NT2/D1 (cell line): ENCODE measurements around the gene GASK1A.

Experiments used
- YY1 ChIP-seq: IDR thresholded peaks from 2 replicates; pipeline ENCODE4 v1.6.1; 2011; ENCODE audit not compliant: insufficient read length, insufficient read depth
- ZNF274 ChIP-seq: IDR thresholded peaks from 2 replicates; pipeline ENCODE4 v1.6.1; 2011; ENCODE audit warnings: mild to moderate bottlenecking, low read depth, low read length

GRCh38 chr3:42934910-42935309 lies 44.2 kb upstream of the GASK1A start:
- TF ChIP-seq ZNF274, result no peak
- no peak for TF ChIP-seq YY1
